C4-2B (cell line): ENCODE measurements around the gene HSPA12A.

ENCODE experiments used
- H3K27ac ChIP-seq: fragments of 450-650 bp; 2 replicates; pipeline ENCODE4 v1.5.1; 2017
- ZFX ChIP-seq: fragments of 450-650 bp; IDR thresholded peaks from 2 replicates; pipeline ENCODE4 v1.6.1; 2017
- TF ChIP-seq, protein P1 (sequence below): fragments of 450-650 bp; conservative IDR thresholded peaks from 2 replicates; pipeline ENCODE4 v1.5.1; 2017; ENCODE audit warnings: mild to moderate bottlenecking

HSPA12A gene

DNA sequence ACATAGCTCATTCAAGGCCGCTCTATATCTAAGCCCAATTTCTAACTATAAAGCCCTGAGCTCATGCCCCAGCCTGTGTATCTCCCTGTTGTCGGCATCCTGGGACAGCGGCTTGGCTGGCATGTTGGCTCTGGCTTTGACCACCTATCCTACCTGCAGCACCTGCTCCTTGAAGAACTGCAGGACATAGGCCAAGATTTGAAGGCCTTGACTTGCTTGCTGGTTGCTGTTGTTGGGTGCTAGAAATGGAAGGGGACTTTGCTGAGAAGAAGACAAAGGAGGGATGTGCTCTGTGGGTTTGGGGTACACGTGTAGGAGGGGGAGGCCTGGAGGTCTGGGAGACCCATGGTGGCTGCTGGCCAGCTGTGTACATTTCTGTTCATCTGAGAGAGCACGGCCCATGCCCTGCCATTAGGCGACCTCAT, 110.5 kb downstream of the HSPA12A start:
- TF ChIP-seq, protein P1, sequence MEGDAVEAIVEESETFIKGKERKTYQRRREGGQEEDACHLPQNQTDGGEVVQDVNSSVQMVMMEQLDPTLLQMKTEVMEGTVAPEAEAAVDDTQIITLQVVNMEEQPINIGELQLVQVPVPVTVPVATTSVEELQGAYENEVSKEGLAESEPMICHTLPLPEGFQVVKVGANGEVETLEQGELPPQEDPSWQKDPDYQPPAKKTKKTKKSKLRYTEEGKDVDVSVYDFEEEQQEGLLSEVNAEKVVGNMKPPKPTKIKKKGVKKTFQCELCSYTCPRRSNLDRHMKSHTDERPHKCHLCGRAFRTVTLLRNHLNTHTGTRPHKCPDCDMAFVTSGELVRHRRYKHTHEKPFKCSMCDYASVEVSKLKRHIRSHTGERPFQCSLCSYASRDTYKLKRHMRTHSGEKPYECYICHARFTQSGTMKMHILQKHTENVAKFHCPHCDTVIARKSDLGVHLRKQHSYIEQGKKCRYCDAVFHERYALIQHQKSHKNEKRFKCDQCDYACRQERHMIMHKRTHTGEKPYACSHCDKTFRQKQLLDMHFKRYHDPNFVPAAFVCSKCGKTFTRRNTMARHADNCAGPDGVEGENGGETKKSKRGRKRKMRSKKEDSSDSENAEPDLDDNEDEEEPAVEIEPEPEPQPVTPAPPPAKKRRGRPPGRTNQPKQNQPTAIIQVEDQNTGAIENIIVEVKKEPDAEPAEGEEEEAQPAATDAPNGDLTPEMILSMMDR = no peak
- TF ChIP-seq ZFX = no peak
- no peak overlapping the region for H3K27ac ChIP-seq

DNA sequence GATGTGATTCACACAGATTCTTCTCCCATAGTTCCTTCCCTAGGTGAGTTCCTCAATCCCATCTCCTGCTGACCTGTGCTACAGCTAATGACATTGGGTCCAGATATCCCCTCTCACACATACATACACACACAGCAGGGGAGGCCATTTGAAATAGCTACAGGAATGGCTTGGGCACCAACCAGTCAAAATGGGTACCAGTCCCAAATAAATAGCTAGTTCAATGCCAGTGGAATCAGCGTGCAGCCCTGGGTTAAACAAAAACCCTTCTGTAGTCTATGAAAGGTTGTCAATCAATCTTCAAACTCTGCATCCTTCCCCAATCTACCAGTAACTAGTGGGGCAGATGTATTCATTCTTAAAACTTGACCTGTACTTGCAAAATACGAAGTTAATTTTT, 112.3 kb downstream of the HSPA12A start:
- H3K27ac ChIP-seq = no peak overlapping the region
- TF ChIP-seq, protein P1 = no peak
- TF ChIP-seq ZFX = no peak

DNA sequence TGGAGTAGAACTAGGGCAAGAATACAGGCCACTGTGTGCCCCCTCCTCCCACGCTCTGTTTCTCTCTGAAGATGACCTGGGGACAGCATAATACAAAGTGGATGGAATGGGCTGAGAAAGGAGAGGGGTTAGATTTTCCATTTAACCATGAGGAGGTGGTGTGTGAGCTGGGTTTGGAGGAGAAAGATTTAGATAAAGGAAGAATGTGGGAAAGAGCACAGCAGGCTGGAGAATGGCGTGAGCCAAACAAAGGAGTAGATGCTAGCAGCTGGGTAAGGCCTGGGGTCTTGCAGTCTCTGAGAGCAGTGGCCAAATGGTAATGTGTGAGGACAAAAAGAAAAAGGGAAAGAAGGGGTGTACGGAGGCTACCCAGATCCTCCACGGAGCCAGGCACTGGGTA, 113.0 kb downstream of the HSPA12A start:
- TF ChIP-seq ZFX = no peak
- TF ChIP-seq, protein P1 = no peak
- H3K27ac ChIP-seq = no peak overlapping the region

DNA sequence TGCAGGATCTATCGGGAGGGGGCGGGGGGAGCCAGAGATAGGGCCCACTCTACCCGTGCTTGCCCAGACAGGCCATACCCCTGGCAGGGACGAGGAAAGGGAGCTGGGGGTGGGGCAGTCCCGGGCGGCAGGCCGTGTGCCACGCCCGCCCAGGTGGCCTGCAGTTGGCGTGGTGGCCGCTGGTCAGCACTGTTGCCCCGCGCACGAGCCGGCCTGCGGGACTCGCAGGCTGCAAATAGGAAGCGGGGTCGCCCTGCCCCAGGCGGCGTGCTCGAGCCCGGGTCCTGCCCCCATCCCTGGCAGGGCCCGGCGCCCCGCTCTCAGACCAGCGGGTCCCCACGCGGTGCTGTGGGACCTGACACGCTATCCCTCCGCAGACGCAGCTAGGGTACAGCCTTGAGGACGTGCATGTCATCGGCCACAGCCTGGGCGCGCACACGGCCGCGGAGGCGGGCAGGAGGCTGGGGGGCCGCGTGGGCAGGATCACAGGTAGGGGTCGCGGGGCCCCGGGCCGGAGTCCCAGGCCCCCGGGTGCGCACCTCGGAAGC, 114.9 kb downstream of the HSPA12A start:
- TF ChIP-seq, protein P1 = peak; percentile 98
- no peak for TF ChIP-seq ZFX
- peak overlapping the region; percentile 15; the same call in 1 of the 2 replicates for H3K27ac ChIP-seq

DNA sequence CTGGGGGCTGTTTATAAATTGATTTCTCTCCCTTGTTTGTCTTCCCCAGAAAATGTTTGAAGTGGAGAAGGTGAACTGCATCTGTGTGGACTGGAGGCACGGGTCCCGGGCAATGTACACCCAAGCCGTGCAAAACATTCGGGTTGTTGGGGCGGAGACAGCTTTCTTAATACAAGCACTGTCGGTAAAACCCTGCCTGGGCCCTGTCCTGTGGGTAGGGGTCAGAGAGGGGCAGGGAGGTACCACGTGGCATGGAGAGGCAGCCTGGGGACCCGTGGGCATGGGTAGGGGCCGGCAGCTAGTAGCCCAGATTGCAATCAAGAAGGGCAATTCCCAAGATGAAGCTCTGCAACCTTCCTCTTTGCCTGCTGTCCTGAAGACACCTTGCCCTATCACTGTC, 115.6 kb downstream of the HSPA12A start:
- H3K27ac ChIP-seq = no peak overlapping the region
- TF ChIP-seq, protein P1 = no peak
- no peak for TF ChIP-seq ZFX

DNA sequence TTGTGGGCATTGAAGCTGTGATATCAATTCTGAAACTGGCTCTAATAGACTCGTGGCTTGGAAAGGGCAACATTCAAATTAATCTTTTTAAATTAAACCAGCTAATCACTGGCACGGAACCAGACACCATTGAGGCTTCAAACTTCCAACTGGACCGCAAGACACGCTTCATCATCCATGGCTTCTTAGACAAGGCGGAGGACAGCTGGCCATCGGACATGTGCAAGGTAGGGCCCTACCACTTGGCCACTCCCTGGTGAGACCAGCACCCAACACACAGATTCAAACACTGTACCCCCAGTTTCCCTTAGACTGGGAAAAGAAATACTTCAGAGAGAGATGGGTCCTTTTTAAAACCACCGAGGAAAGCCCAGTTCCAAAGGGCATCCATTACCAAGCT, 116.5 kb downstream of the HSPA12A start:
- TF ChIP-seq, protein P1 = no peak
- TF ChIP-seq ZFX = no peak
- no peak overlapping the region for H3K27ac ChIP-seq

DNA sequence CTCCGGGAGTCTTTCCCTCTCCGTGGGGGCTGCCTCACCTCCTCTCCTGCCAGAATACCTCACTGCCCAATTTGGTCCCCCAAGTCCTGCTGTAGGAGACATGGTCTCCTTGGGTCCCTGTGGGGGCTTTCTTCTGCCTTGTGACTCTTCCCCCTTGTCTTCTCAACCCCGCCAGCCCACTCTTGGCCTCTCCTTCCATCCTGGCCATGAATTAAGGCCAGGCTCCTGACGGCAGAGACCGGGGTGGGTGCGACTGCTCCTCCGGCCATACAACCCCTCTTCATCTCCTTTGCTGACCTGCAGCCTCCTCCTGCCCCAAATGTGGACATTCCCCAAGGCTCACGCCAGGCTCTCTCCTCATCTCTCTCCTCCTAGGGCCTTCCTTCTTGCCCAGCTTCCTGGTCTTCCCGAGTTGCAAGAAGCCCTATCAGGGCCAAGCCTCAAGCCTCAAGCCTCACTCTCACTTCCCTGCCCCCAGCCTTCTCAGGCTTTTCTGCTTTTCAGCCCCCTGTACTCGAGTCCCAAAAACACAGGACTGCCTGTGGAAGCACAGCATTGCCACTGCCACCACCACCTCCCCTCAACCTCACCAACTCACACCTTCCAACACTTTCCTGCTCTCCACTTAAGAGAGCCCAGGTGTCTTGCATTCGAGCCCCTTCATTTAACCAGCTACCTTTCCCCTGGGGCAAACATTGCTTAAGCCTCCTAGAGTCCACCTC, 120.3 kb downstream of the HSPA12A start:
- no peak for TF ChIP-seq ZFX
- TF ChIP-seq, protein P1 = no peak
- no peak overlapping the region for H3K27ac ChIP-seq
